ENCODE results near the gene TSPAN18. TPM values are rescaled to one million over a fixed set of nuclear protein-coding genes. Genes with fewer than 3 reads are reported as not detected.

TSPAN18 gene
- total RNA-seq, 1 experiment from 2014 or later, result 1.8 TPM

GRCh38 chr11:44858796-44859527, 132.2 kb downstream of the TSPAN18 start:
- H3K4me2 ChIP-seq (ENCODE audit: low read depth, low read length, poor library complexity, severe bottlenecking), result peak overlapping the region; percentile 36
- no peaks in the 10 kb centered on the region for H3K79me2 ChIP-seq (ENCODE audit: low read length)
- peak; percentile 46 for DNase-seq
- H3K9me3 ChIP-seq (ENCODE audit: low read length), result no peaks in the 10 kb centered on the region
- H3K27me3 ChIP-seq (ENCODE audit: low read length), result 0 out of 2 replicates have a peak, but pooled peaks cover 2% of the 10 kb centered on the region
- H2AFZ ChIP-seq (ENCODE audit: low read length), result no peak overlapping the region
- no peaks in the 10 kb centered on the region for H3K36me3 ChIP-seq (ENCODE audit: insufficient read depth, low read length)
- peaks cover 34% of the 10 kb centered on the region for H3K4me1 ChIP-seq (ENCODE audit: low read length)
- H4K20me1 ChIP-seq (ENCODE audit: insufficient read depth, low read depth, low read length), result no peaks in the 10 kb centered on the region
- H3K4me3 ChIP-seq (ENCODE audit: low read length), result no peak overlapping the region
- H3K9me2 ChIP-seq (replicated peaks; ENCODE audit: insufficient read depth, low read length), result no peaks in the 10 kb centered on the region
- no peak overlapping the region for H3K9ac ChIP-seq (ENCODE audit: low read length)
- H3K27ac ChIP-seq (ENCODE audit: low read length), result no peak overlapping the region

GRCh38 chr11:44859528-44859925, 132.8 kb downstream of the TSPAN18 start:
- Histone ChIP-seq H3K9ac (ENCODE audit: low read length) (no peak overlapping the region), H3K79me2 (ENCODE audit: low read length) (no peaks in the 10 kb centered on the region), H3K4me2 (ENCODE audit: low read depth, low read length, poor library complexity, severe bottlenecking) (peak overlapping the region; percentile 36), H3K36me3 (ENCODE audit: insufficient read depth, low read length) (no peaks in the 10 kb centered on the region), H3K27me3 (ENCODE audit: low read length) (0 out of 2 replicates have a peak, but pooled peaks cover 2% of the 10 kb centered on the region), H3K9me3 (ENCODE audit: low read length) (no peaks in the 10 kb centered on the region), H3K27ac (ENCODE audit: low read length) (no peak overlapping the region), H3K4me3 (ENCODE audit: low read length) (no peak overlapping the region), H2AFZ (ENCODE audit: low read length) (no peak overlapping the region), H3K4me1 (ENCODE audit: low read length) (peaks cover 34% of the 10 kb centered on the region), H3K9me2 (replicated peaks; ENCODE audit: insufficient read depth, low read length) (no peaks in the 10 kb centered on the region), H4K20me1 (ENCODE audit: insufficient read depth, low read depth, low read length) (no peaks in the 10 kb centered on the region)
- DNase-seq, result no peak

GRCh38 chr11:44860346-44860745, 133.6 kb downstream of the TSPAN18 start:
- Histone ChIP-seq H3K9ac (ENCODE audit: low read length) (no peak overlapping the region), H3K79me2 (ENCODE audit: low read length) (no peaks in the 10 kb centered on the region)

DNA sequence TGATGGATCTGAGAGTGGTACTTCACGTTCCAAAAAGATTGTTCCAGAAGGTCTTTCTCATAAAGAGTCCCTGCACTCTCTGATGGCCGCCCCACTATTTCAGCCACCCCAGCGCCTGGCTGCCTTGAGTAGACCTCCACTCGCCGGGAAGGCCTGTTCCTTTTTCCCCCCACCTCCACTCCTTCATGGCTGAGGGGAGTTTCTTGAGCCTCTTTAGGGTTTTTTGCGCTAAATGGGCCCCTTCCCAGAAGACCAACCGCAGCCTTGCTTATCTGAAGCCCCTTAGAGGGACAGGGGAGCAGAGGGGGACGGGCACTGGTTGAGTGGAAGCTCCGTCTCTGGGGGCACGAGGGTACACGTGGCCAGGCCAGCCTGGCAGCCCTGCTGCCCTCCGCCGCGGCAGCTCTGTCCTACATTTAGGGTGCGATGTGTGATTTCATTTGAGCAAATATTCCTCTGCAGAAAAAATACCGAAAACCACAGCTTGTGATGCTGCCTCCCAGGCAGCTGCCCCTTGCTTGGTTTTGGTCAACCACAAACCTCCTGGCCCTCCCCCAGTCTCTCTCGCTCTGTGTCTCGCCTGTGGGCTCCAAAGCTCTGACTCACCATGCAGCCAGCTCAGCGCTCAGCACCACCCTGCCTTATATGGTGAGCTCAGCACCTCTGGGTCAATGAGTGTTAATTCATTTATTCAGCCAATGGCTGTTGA, 135.2 kb downstream of the TSPAN18 start:
- no peak overlapping the region for H3K27ac ChIP-seq (ENCODE audit: low read length)
- H3K4me3 ChIP-seq (ENCODE audit: low read length), result no peak overlapping the region
- H3K9me3 ChIP-seq (ENCODE audit: low read length), result no peaks in the 10 kb centered on the region
- H3K4me2 ChIP-seq (ENCODE audit: low read depth, low read length, poor library complexity, severe bottlenecking), result no peak overlapping the region
- H3K36me3 ChIP-seq (ENCODE audit: insufficient read depth, low read length), result no peaks in the 10 kb centered on the region
- H2AFZ ChIP-seq (ENCODE audit: low read length), result no peak overlapping the region
- peaks cover 57% of the 10 kb centered on the region for H3K4me1 ChIP-seq (ENCODE audit: low read length)
- no peak overlapping the region for H3K9ac ChIP-seq (ENCODE audit: low read length)
- DNase-seq, result no peak
- H3K27me3 ChIP-seq (ENCODE audit: low read length), result 0 out of 2 replicates have a peak, but pooled peaks cover 2% of the 10 kb centered on the region
- no peaks in the 10 kb centered on the region for H3K9me2 ChIP-seq (replicated peaks; ENCODE audit: insufficient read depth, low read length)
- H4K20me1 ChIP-seq (ENCODE audit: insufficient read depth, low read depth, low read length), result no peaks in the 10 kb centered on the region
- no peaks in the 10 kb centered on the region for H3K79me2 ChIP-seq (ENCODE audit: low read length)

More at GRCh38 chr11:44860346-44860745, 133.6 kb downstream of the TSPAN18 start:
- Histone ChIP-seq H3K4me3 (ENCODE audit: low read length) (no peak overlapping the region), H4K20me1 (ENCODE audit: insufficient read depth, low read depth, low read length) (no peaks in the 10 kb centered on the region), H3K9me2 (replicated peaks; ENCODE audit: insufficient read depth, low read length) (no peaks in the 10 kb centered on the region), H3K9me3 (ENCODE audit: low read length) (no peaks in the 10 kb centered on the region), H3K4me2 (ENCODE audit: low read depth, low read length, poor library complexity, severe bottlenecking) (peak overlapping the region; percentile 36), H3K4me1 (ENCODE audit: low read length) (peaks cover 40% of the 10 kb centered on the region), H3K27ac (ENCODE audit: low read length) (no peak overlapping the region), H2AFZ (ENCODE audit: low read length) (no peak overlapping the region), H3K36me3 (ENCODE audit: insufficient read depth, low read length) (no peaks in the 10 kb centered on the region), H3K27me3 (ENCODE audit: low read length) (0 out of 2 replicates have a peak, but pooled peaks cover 2% of the 10 kb centered on the region)
- DNase-seq, result no peak

DNA sequence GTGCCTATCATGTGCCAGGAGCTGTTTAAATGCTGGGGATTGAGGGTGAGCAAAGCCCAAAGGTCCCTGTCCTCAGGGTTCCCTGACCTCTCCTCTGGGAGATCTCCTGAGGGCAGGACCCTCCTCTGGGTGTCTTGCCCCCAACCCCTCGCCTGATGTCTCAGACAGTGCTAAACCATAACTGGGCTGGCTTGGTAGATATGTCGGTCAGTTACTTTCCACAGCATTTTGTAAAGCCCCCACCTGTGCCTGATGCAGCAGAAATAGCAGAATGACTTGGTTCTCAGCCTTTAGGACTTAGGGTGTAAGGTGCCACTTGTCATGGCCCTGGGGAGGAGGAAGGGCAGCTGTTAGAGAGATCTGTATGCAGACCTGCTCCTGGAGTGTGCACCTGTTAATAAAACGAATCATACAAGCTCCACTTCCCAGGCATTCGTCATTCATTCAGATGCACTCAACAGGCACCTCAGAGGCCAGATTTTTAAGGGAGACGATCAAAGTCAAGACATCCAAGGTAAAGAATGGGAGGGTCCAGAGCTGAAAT, 135.9 kb downstream of the TSPAN18 start:
- no peak for DNase-seq
- H3K36me3 ChIP-seq (ENCODE audit: insufficient read depth, low read length), result no peaks in the 10 kb centered on the region
- H3K4me1 ChIP-seq (ENCODE audit: low read length), result peaks cover 57% of the 10 kb centered on the region
- no peak overlapping the region for H2AFZ ChIP-seq (ENCODE audit: low read length)
- H3K9me3 ChIP-seq (ENCODE audit: low read length), result no peaks in the 10 kb centered on the region
- H3K4me2 ChIP-seq (ENCODE audit: low read depth, low read length, poor library complexity, severe bottlenecking), result no peak overlapping the region
- no peak overlapping the region for H3K4me3 ChIP-seq (ENCODE audit: low read length)
- no peak overlapping the region for H3K9ac ChIP-seq (ENCODE audit: low read length)
- H4K20me1 ChIP-seq (ENCODE audit: insufficient read depth, low read depth, low read length), result no peaks in the 10 kb centered on the region
- no peaks in the 10 kb centered on the region for H3K9me2 ChIP-seq (replicated peaks; ENCODE audit: insufficient read depth, low read length)
- H3K79me2 ChIP-seq (ENCODE audit: low read length), result no peaks in the 10 kb centered on the region
- H3K27me3 ChIP-seq (ENCODE audit: low read length), result 0 out of 2 replicates have a peak, but pooled peaks cover 2% of the 10 kb centered on the region
- H3K27ac ChIP-seq (ENCODE audit: low read length), result no peak overlapping the region

DNA sequence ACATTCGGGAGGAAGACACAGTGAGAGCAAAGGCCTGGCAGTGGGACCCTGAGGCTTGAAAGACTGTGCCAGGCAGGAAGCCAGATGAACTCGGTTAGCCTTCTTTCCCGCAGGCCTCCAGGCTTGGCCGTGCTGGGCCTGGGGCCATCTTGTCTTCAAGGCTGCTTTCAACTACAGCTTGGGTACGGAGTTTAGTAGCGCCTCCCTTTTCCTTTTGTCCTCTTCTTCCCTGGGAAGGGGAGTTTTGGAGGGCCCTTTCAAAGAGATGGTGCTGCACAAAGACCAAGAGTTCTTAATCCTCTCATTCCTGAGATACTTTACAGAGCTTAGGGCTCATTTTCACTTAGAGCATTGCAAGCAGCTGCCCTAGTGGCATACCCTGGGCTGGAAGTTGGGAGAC, 136.5 kb downstream of the TSPAN18 start:
- Histone ChIP-seq H3K9ac (ENCODE audit: low read length) (no peak overlapping the region), H3K4me2 (ENCODE audit: low read depth, low read length, poor library complexity, severe bottlenecking) (no peak overlapping the region), H3K9me3 (ENCODE audit: low read length) (no peaks in the 10 kb centered on the region), H2AFZ (ENCODE audit: low read length) (no peak overlapping the region), H3K27me3 (ENCODE audit: low read length) (0 out of 2 replicates have a peak, but pooled peaks cover 2% of the 10 kb centered on the region), H3K9me2 (replicated peaks; ENCODE audit: insufficient read depth, low read length) (no peaks in the 10 kb centered on the region), H3K4me1 (ENCODE audit: low read length) (peaks cover 57% of the 10 kb centered on the region), H3K4me3 (ENCODE audit: low read length) (no peak overlapping the region), H3K36me3 (ENCODE audit: insufficient read depth, low read length) (no peaks in the 10 kb centered on the region), H4K20me1 (ENCODE audit: insufficient read depth, low read depth, low read length) (no peaks in the 10 kb centered on the region), H3K27ac (ENCODE audit: low read length) (no peak overlapping the region), H3K79me2 (ENCODE audit: low read length) (no peaks in the 10 kb centered on the region)
- DNase-seq, result no peak

DNA sequence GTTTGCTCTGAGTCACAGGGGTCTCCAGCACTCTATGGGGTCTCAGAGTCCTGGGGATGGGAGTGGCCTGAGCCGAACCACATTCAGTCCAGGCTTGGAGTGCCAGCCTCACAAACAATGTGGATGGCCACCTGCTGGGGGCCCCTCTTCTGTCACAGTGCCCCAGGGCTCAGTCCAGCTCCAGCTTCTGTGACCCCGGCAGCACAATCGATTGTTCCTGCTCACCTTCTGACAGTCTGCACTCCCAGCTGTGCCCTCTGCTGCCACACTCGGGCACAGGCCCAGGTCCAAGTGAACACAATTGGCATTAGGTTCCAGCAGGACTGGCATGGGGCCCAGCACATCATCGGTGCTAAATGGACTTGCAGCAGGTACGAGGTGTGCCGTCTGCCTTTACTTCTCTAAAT, 139.1 kb downstream of the TSPAN18 start:
- Histone ChIP-seq H2AFZ (ENCODE audit: low read length) (no peak overlapping the region), H3K9me3 (ENCODE audit: low read length) (no peaks in the 10 kb centered on the region), H3K79me2 (ENCODE audit: low read length) (no peaks in the 10 kb centered on the region), H3K4me2 (ENCODE audit: low read depth, low read length, poor library complexity, severe bottlenecking) (peak overlapping the region; percentile 12), H3K27ac (ENCODE audit: low read length) (no peak overlapping the region), H3K9ac (ENCODE audit: low read length) (no peak overlapping the region), H3K36me3 (ENCODE audit: insufficient read depth, low read length) (no peaks in the 10 kb centered on the region), H3K9me2 (replicated peaks; ENCODE audit: insufficient read depth, low read length) (no peaks in the 10 kb centered on the region), H3K27me3 (ENCODE audit: low read length) (0 out of 2 replicates have a peak, but pooled peaks cover 2% of the 10 kb centered on the region), H3K4me1 (ENCODE audit: low read length) (peaks cover 46% of the 10 kb centered on the region), H3K4me3 (ENCODE audit: low read length) (no peak overlapping the region), H4K20me1 (ENCODE audit: insufficient read depth, low read depth, low read length) (no peaks in the 10 kb centered on the region)
- no peak for DNase-seq

- H3K9me2 ChIP-seq (replicated peaks; ENCODE audit: insufficient read depth, low read length), result no peaks in the 10 kb centered on the region
- no peak overlapping the region for H3K9ac ChIP-seq (ENCODE audit: low read length)
- no peak overlapping the region for H3K4me2 ChIP-seq (ENCODE audit: low read depth, low read length, poor library complexity, severe bottlenecking)
- H3K27ac ChIP-seq (ENCODE audit: low read length), result no peak overlapping the region
- H3K4me3 ChIP-seq (ENCODE audit: low read length), result no peak overlapping the region
- no peaks in the 10 kb centered on the region for H3K79me2 ChIP-seq (ENCODE audit: low read length)
- H3K27me3 ChIP-seq (ENCODE audit: low read length), result 0 out of 2 replicates have a peak, but pooled peaks cover 2% of the 10 kb centered on the region
- DNase-seq, result no peak
- peaks cover 3% of the 10 kb centered on the region; the same call in 1 of the 2 replicates for H3K9me3 ChIP-seq (ENCODE audit: low read length)
- no peaks in the 10 kb centered on the region for H4K20me1 ChIP-seq (ENCODE audit: insufficient read depth, low read depth, low read length)
- H3K4me1 ChIP-seq (ENCODE audit: low read length), result peaks cover 46% of the 10 kb centered on the region
- no peak overlapping the region for H2AFZ ChIP-seq (ENCODE audit: low read length)
- no peaks in the 10 kb centered on the region for H3K36me3 ChIP-seq (ENCODE audit: insufficient read depth, low read length)
Measured at GRCh38 chr11:44866286-44866685, 139.5 kb downstream of the TSPAN18 start.

Data from Karpas-422 (cell line).